Sigmoid colon (tissue), 7 donors: Measurements from ENCODE around the gene USH2A. TPM values are rescaled to one million over a fixed set of nuclear protein-coding genes. Genes with fewer than 3 reads are reported as not detected.

Experiments used
- DNase-seq: peaks from one replicate; pipeline ENCODE4 v3.0.0-alpha.2; 2019
- H3K27ac ChIP-seq, 4 donors: fragments of 200-600 bp; sonication (generic); one replicate each; pipeline ENCODE4 v1.5.1; 2016 to 2019; ENCODE audit warnings: mild to moderate bottlenecking in 1 of 4
- H3K27me3 ChIP-seq, 3 donors: fragments of 200-600 bp; sonication (generic); one replicate each; pipeline ENCODE4 v1.5.1; 2019; ENCODE audit warnings: mild to moderate bottlenecking in 1 of 3
- H3K36me3 ChIP-seq, 4 donors: fragments of 200-600 bp; sonication (generic); one replicate each; pipeline ENCODE4 v1.5.1; 2016 to 2019
- H3K4me1 ChIP-seq, 4 donors: fragments of 200-600 bp; sonication (generic); one replicate each; pipeline ENCODE4 v1.5.1; 2017 to 2019
- H3K4me3 ChIP-seq, 4 donors: fragments of 200-600 bp; sonication (generic); one replicate each; pipeline ENCODE4 v1.5.1; 2017 to 2019; ENCODE audit warnings: mild to moderate bottlenecking in 2 of 4, moderate library complexity in 1 of 4
- H3K9me3 ChIP-seq, 4 donors: fragments of 200-600 bp in 3 of 4; sonication (generic) in 3 of 4; one replicate each; pipeline versions ENCODE4 v1.5.1 to v1.6.1; 2013 to 2019
- EP300 ChIP-seq, 4 donors: sonication (generic); formaldehyde crosslinking; IDR thresholded peaks; one replicate each; pipeline ENCODE4 v1.6.1; 2017; ENCODE audit warnings: antibody characterized with exemption in 4 of 4
- POLR2A ChIP-seq, 2 donors: fragments of 450-650 bp; IDR thresholded peaks; one replicate each; pipeline ENCODE4 v1.6.1; 2016; ENCODE audit warnings: antibody characterized with exemption in 2 of 2, mild to moderate bottlenecking in 2 of 2, moderate library complexity in 2 of 2
- POLR2AphosphoS5 ChIP-seq, 4 donors: sonication (generic); formaldehyde crosslinking; IDR thresholded peaks; one replicate each; pipeline ENCODE4 v1.6.1; 2017; ENCODE audit warnings: antibody characterized with exemption in 4 of 4
- WGBS, 2 donors: extraction: QIAGEN DNeasy Blood & Tissue Kit; methylation state at CpG; one replicate each; pipeline ENCODE4 v1.1.7; 2013; 5-methylcytosine and 5-hydroxymethylcytosine counted together
- intact Hi-C: fragments of 100-400 bp; cut with DNase I; formaldehyde crosslinking; loops from one replicate; pipeline ENCODE4 v1.15.1; 2023
- polyA plus RNA-seq, 3 donors: library from polyadenylated mRNA; stranded (reverse); fragments of 200-250 nt; gene quantifications; one replicate each; pipeline ENCODE4 v1.2.3, GENCODE V29; 2013
- total RNA-seq, 4 donors: library from RNA; depleted of rRNA; stranded (reverse); fragments of >200 nt; gene quantifications; one replicate each; pipeline ENCODE4 v1.1.0, GENCODE V29; 2016
- TF ChIP-seq, protein P1 (sequence below), 4 experiments: fragments of 450-650 bp in 3 of 4; fragments of 200-600 bp in 1 of 4; IDR thresholded peaks; one replicate each; pipeline ENCODE4 v1.5.1; 2016 to 2019; ENCODE audit warnings: antibody characterized with exemption in 4 of 4, mild to moderate bottlenecking in 3 of 4, moderate library complexity in 2 of 4
- donor health status: healthy with polysubstance abuse.
- donor health status: Bipolar disorder and iron deficiency.
- donor health status: healthy.

The USH2A gene
- total and polyA plus RNA-seq, 7 donors = under 0.01 TPM; not detected in 6

GRCh38 chr1:215660259-215660658, 763.0 kb downstream of the USH2A start:
- TF ChIP-seq EP300 (IDR thresholded peaks at IDR 0.05) (no peak), POLR2A (IDR thresholded peaks at IDR 0.05) (no peak), POLR2AphosphoS5 (IDR thresholded peaks at IDR 0.05) (no peak)
- TF ChIP-seq, protein P1, sequence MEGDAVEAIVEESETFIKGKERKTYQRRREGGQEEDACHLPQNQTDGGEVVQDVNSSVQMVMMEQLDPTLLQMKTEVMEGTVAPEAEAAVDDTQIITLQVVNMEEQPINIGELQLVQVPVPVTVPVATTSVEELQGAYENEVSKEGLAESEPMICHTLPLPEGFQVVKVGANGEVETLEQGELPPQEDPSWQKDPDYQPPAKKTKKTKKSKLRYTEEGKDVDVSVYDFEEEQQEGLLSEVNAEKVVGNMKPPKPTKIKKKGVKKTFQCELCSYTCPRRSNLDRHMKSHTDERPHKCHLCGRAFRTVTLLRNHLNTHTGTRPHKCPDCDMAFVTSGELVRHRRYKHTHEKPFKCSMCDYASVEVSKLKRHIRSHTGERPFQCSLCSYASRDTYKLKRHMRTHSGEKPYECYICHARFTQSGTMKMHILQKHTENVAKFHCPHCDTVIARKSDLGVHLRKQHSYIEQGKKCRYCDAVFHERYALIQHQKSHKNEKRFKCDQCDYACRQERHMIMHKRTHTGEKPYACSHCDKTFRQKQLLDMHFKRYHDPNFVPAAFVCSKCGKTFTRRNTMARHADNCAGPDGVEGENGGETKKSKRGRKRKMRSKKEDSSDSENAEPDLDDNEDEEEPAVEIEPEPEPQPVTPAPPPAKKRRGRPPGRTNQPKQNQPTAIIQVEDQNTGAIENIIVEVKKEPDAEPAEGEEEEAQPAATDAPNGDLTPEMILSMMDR (IDR thresholded peaks at IDR 0.05) = no peak
- intact Hi-C loops = no loop called here
- no peak for DNase-seq
- H3K27me3 ChIP-seq = no peaks in the 10 kb centered on the region
- no peaks in the 10 kb centered on the region for H3K4me1 ChIP-seq
- no peak overlapping the region for H3K4me3 ChIP-seq
- H3K36me3 ChIP-seq = no peaks in the 10 kb centered on the region
- no peak overlapping the region for H3K27ac ChIP-seq
- H3K9me3 ChIP-seq = no peaks in the 10 kb centered on the region

DNA sequence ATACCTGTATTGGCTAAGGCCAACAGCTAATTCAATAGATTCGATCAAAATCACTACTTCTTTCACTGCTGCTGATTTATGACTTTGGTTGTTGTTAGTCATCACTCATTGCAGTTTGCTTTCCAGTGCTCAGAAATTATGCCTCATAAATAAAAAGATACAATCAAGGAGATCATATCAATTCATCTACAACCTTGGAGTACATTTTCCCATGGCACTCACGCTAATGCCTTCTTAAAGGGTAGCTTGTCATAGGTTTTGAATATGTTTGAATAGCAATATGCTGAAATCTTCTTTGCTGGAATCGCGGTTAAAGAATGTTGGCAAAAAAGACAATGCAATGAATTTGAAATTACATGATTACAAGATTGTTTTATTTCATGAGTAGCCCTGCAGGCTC, 766.2 kb downstream of the USH2A start:
- WGBS, 2 donors = 91 to 92% methylated on average over 4 of the region's 4 CpGs
- no peak overlapping the region for H3K27ac ChIP-seq
- H3K9me3 ChIP-seq = no peaks in the 10 kb centered on the region
- no peak for DNase-seq
- intact Hi-C loops = no loop called here
- no peaks in the 10 kb centered on the region for H3K4me1 ChIP-seq
- no peaks in the 10 kb centered on the region for H3K27me3 ChIP-seq
- H3K36me3 ChIP-seq = no peaks in the 10 kb centered on the region
- H3K4me3 ChIP-seq = no peak overlapping the region
- TF ChIP-seq, protein P1 (IDR thresholded peaks at IDR 0.05) = no peak
- no peak for TF ChIP-seq EP300 (IDR thresholded peaks at IDR 0.05)
- TF ChIP-seq POLR2AphosphoS5 (IDR thresholded peaks at IDR 0.05) = no peak
- TF ChIP-seq POLR2A (IDR thresholded peaks at IDR 0.05) = no peak

DNA sequence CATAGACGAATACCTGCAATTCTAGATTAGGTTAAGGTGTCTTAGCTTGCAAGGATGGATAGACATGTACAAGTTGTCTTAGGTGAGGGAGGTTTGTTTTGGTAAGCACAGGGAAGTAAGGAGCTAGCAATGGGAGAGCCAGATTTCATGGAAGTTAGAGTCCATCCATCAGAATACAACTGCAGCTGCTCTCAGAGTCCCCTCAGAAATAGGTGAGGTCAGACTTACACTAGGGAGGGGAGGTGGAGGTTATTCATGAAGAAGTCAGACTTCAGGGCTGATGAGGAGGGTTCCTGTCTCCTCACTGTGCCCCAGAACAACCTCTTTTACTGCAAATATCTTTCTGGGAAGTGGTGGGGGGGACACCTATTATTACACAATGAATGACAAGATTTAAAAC, 770.9 kb downstream of the USH2A start:
- H3K4me1 ChIP-seq = no peaks in the 10 kb centered on the region
- no peaks in the 10 kb centered on the region for H3K27me3 ChIP-seq
- intact Hi-C loops = no loop called here

DNA sequence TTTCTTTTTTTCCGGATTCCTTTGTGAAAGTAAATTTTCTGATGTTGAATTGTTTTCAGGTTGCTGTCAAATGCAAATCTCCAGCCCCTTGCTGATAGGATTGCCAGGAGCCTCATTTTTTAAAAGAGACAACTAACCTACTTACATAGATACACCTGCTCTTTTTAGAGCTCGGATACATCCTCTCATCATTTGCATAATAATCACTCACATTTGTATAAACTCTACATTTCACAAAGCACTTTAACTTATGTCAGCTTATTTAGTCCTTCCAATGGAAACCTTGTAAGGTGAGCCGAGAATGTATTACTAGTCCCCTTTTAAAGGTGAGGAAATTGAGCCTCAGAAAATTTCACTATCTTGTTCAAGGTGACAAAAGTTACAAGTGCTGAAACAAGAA, 771.4 kb downstream of the USH2A start:
- no peaks in the 10 kb centered on the region for H3K36me3 ChIP-seq
- no peaks in the 10 kb centered on the region for H3K9me3 ChIP-seq
- 54 to 77% methylated on average over 3 of the region's 3 CpGs for WGBS, 2 donors
- no peaks in the 10 kb centered on the region for H3K27me3 ChIP-seq
- DNase-seq = no peak
- intact Hi-C loops = no loop called here
- no peaks in the 10 kb centered on the region for H3K4me1 ChIP-seq
- TF ChIP-seq POLR2AphosphoS5 (IDR thresholded peaks at IDR 0.05) = no peak
- no peak for TF ChIP-seq POLR2A (IDR thresholded peaks at IDR 0.05)
- TF ChIP-seq, protein P1 (IDR thresholded peaks at IDR 0.05) = no peak
- no peak for TF ChIP-seq EP300 (IDR thresholded peaks at IDR 0.05)
- no peak overlapping the region for H3K4me3 ChIP-seq
- no peak overlapping the region for H3K27ac ChIP-seq

More for the DNA sequence above, 770.9 kb downstream of the USH2A start:
- no peak for TF ChIP-seq POLR2A (IDR thresholded peaks at IDR 0.05)
- WGBS, 2 donors = 77 to 83% methylated on average over 1 of the region's 1 CpG
- no peak overlapping the region for H3K4me3 ChIP-seq
- H3K27ac ChIP-seq = no peak overlapping the region
- no peaks in the 10 kb centered on the region for H3K9me3 ChIP-seq
- no peak for DNase-seq
- H3K36me3 ChIP-seq = no peaks in the 10 kb centered on the region

DNA sequence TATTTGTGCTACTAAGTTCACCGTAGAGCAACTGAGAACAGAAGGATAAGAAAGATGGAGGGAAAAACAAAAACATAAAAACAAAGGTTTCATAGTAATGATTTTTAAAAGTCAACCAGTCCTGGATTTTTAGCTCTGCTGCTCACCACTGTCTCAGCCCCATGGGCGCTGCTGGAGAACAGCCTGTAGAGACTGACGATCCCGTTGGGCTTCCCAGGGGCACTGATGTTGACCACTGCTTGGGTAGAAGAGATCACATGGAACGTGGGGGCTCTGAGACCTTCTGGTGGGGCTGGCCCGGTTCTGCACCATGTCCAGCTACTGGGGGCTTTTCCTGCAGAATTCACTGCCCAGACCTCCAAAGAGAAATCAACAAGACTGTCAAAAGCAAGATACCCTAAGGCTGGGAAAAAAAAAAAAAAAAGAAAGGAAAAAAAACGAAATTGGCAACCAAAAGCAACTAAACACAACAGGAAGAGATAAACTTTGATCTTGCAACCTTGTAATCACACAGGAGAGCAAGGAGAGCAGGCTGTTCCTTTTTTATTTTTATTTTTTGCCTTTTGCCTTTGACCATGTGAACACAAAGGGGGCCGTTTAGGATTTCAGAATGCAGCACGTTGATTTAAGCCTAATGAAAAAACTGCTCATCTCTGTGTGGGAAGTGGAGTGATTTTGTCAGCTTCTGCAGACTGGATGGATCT, 772.6 kb downstream of the USH2A start:
- Histone ChIP-seq H3K27ac (no peak overlapping the region), H3K4me1 (no peaks in the 10 kb centered on the region), H3K9me3 (no peaks in the 10 kb centered on the region), H3K4me3 (no peak overlapping the region), H3K27me3 (no peaks in the 10 kb centered on the region), H3K36me3 (no peaks in the 10 kb centered on the region)
- WGBS, 2 donors = 65 to 71% methylated on average over 9 of the region's 9 CpGs
- no peak for DNase-seq
- TF ChIP-seq EP300 (IDR thresholded peaks at IDR 0.05) = no peak
- TF ChIP-seq POLR2AphosphoS5 (IDR thresholded peaks at IDR 0.05) = no peak
- TF ChIP-seq, protein P1 (IDR thresholded peaks at IDR 0.05) = no peak
- intact Hi-C loops = no loop called here
